SH-SY5Y (cell line): ENCODE measurements around the gene BRD1.

ENCODE experiments used
- GATA2 ChIP-seq: IDR thresholded peaks from 2 replicates; pipeline ENCODE4 v1.6.1; 2011; ENCODE audit warnings: mild to moderate bottlenecking, low read depth, low read length
- GATA3 ChIP-seq: IDR thresholded peaks from 2 replicates; pipeline ENCODE4 v1.6.1; 2011; ENCODE audit warnings: low read depth, mild to moderate bottlenecking, low read length, moderate library complexity

DNA sequence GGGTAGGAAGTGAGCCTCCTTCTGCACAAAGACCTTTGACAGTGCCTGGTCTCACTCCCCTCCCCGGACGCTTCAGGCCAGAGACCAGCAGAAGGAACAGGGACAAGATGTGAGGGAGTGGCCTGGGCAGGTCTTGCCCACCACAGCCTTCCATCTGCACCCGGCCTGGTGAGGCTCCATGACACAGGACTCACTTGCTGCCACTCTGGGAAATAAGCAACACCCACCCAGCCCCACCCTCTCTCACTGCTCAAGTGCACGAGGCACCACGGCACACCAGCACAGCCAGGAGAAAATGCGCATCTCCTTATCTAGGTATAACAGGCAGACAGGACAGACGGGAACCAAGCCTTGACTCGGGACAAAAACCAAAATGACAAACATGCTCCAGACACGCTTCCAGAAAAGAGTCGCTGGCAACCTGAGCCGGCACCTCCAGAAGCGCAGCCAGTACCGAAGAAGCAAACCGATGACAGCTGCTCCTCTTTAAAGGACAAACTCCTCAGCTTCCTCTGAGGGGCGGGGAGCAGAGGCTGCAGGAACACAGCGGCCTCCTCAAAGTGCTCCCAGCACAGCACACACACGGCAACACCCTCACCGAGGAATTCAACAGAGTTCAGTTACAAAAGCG is 41.7 kb downstream of the BRD1 start:
- TF ChIP-seq GATA2 (no peak), GATA3 (no peak)
